AG09319 (cell line): ENCODE measurements around the gene EEPD1.
"Not testable (repeated sequence)": the region's sequence is repeated elsewhere in the genome, so short reads cannot be mapped to it uniquely, and the experiment has no call there.

Source experiments
- DNase-seq: peaks from one replicate; pipeline ENCODE4 v3.0.0-alpha.2; 2010; ENCODE audit warnings: low read depth; ENCODE audit errors: extremely low read depth
- CTCF ChIP-seq: IDR thresholded peaks from 2 replicates; pipeline ENCODE4 v1.5.1; 2011; ENCODE audit warnings: low read depth, mild to moderate bottlenecking, inconsistent platforms, low read length, moderate library complexity

EEPD1 gene

GRCh38 chr7:36119005-36119706 is 33.9 kb upstream of the EEPD1 start:
- TF ChIP-seq CTCF, result no peak
- peak; percentile 91 for DNase-seq

- DNase-seq, result not testable (repeated sequence)
These were observed 32.9 kb upstream of the EEPD1 start for GRCh38 chr7:36119983-36120646.

DNA sequence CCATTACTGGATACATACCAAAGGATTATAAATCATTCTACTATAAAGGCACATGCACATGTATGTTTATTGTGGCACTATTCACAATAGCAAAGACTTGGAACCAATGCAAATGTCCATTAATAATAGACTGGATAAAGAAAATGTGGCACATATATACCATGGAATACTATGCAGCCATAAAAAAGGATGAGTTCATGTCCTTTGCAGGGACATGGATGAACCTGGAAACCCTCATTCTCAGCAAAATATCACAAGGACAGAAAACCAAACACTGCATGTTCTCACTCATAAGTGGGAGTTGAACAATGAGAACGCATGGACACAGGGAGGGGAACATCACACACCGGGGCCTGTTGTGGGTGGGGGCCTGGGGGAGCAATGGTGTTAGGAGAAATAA is 27.4 kb upstream of the EEPD1 start:
- not testable (repeated sequence) for DNase-seq

DNA sequence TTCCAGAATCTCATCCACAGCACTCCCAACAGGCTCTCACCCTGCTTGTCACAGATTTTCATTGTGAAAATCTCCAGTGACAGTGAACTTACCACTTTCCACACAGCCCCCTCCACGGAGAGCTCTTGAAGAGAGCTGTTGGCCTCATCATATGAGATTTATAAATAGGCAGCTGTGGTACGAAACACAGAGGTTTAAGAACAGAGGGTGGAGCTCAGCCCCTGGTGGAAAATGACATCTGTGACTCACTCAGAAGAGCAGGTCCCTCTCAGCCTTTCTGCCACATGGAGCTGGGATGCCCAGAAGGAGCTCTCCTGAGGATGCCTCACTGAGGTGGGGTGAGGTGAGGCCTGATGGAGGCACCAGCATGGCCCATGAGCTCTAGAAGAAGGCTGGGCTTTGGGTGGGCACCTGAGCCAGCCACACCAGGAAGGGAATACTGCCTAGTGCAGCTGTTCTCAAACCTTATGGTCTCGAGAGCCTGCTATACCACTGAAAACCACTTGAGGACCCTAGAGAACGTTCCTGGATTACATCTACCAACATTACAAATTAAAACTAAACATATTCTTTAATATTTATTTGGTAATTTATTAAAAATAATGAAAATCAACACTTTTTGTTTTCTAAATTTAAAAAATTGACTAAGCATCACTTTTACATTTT is 25.8 kb upstream of the EEPD1 start:
- DNase-seq, result no peak

GRCh38 chr7:36128448-36129047 is 24.5 kb upstream of the EEPD1 start:
- peak; percentile 40 for DNase-seq
- TF ChIP-seq CTCF, result peak; percentile 54

More for the DNA sequence above, 25.8 kb upstream of the EEPD1 start:
- TF ChIP-seq CTCF, result no peak

DNA sequence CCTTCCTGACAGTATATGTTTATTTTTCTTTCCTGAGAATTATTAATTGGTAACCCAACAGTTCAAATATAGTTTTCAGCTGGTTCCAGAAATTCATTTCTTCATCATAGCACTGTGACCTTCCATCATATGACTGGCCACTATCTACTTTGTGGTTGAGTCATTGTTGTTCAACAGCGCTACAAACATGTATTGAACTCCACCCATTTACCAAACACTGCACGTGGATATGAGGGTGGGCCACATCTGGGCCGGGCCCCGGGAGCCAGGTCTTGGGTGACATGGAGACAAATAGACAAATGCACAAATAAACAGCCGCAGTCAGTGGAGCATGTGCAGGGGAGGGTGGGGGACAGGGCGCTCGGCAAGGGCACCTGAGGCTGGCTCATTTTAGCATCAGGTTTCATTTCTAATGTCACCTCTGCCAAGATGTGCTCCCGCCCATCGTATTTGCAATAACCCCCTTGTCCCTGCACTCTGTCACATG is 24.0 kb upstream of the EEPD1 start:
- no peak for TF ChIP-seq CTCF
- DNase-seq, result no peak

DNA sequence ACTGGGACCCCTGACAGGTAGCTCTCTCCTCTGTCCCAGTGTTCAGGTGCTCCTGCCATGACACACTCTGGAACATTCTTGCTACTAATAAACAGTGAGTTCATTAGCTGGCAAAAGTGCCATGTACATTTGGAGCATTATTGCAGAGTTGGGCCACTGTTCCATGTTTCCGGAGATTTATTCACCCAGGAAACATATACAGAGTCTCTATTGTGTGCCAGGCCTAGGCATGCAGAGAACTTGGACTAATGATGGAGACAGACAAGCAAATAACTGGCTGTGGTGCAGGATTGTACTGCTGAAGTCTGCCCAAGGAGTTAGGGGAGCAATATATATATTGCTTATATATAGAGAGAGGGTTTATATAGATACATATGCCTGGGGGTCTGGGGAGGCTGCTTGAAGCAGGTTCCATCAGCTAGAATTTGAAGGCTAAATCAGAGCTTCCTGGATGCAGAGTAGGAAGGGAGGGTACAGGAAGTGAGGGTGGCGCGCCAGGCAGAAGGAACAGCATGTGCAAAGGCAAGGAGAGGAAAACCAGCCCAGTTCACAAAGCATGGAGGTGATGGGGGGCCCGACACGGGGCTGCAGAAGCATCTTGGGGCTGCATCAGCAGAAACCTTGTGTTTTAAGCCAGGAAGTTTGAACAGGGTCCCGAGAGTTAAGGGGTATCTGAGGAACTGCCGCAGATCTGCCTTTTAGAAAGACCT is 22.7 kb upstream of the EEPD1 start:
- TF ChIP-seq CTCF, result no peak
- DNase-seq, result no peak
